Ascending aorta (tissue), 2 donors: ENCODE data around the gene KDM5B. TPM values are rescaled to one million over a fixed set of nuclear protein-coding genes. Genes with fewer than 3 reads are reported as not detected.

Experiments used
- DNase-seq, 2 donors: peaks; one replicate each; pipeline ENCODE4 v3.0.0-alpha.2; 2019; ENCODE audit warnings: low spot score in 2 of 2
- H3K27ac ChIP-seq, 2 donors: fragments of 200-600 bp; sonication (generic); one replicate each; pipeline ENCODE4 v1.5.1; 2016 to 2017; ENCODE audit warnings: mild to moderate bottlenecking in 1 of 2
- H3K27me3 ChIP-seq: fragments of 200-600 bp; sonication (generic); one replicate; pipeline ENCODE4 v1.5.1; 2017
- H3K36me3 ChIP-seq, 2 donors: fragments of 200-600 bp; sonication (generic); one replicate each; pipeline ENCODE4 v1.5.1; 2016
- H3K4me1 ChIP-seq, 2 donors: fragments of 200-600 bp; sonication (generic); one replicate each; pipeline ENCODE4 v1.5.1; 2016 to 2017; ENCODE audit warnings: mild to moderate bottlenecking in 1 of 2
- H3K4me3 ChIP-seq, 2 donors: fragments of 200-600 bp; sonication (generic); one replicate each; pipeline ENCODE4 v1.5.1; 2016 to 2017; ENCODE audit warnings: mild to moderate bottlenecking in 1 of 2
- H3K9me3 ChIP-seq, 2 donors: fragments of 200-600 bp; sonication (generic); one replicate each; pipeline ENCODE4 v1.5.1; 2016
- intact Hi-C: fragments of 100-400 bp; cut with DNase I; formaldehyde crosslinking; loops from one replicate; pipeline ENCODE4 v1.15.1; 2023
- total RNA-seq: library from RNA; depleted of rRNA; stranded (reverse); fragments of >200 nt; gene quantifications from one replicate; pipeline ENCODE4 v1.1.0, GENCODE V29; 2016
- TF ChIP-seq, protein P1 (sequence below), 3 experiments: fragments of 200-600 bp in 2 of 3; fragments of 450-650 bp in 1 of 3; sonication (generic) in 2 of 3; IDR thresholded peaks; one replicate each; pipeline ENCODE4 v1.5.1; 2016 to 2019; ENCODE audit warnings: antibody characterized with exemption in 3 of 3, mild to moderate bottlenecking in 1 of 3, moderate library complexity in 1 of 3

The KDM5B gene
- total RNA-seq, 1 donor from 2014 or later = 61.7 TPM

DNA sequence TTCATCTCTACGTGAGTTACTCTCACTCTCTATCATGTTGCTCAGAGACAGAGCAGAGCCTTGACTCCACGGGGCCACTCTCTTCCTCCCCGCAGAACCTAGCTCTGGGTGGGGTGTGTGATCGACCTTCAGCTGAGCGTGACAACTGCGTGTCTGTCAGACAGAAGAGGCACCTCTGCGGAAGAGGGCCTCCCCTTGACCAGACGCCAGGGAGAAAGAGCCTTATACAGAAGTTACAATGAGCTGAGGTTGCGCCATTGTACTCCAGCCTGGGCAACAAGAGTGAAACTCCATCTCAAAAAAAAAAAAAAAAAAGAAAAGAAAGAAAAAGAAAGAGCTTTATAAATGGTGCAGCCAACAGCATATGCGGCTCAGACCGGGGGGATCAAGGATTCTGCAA, 120.9 kb downstream of the KDM5B start:
- H3K4me1 ChIP-seq = no peaks in the 10 kb centered on the region

DNA sequence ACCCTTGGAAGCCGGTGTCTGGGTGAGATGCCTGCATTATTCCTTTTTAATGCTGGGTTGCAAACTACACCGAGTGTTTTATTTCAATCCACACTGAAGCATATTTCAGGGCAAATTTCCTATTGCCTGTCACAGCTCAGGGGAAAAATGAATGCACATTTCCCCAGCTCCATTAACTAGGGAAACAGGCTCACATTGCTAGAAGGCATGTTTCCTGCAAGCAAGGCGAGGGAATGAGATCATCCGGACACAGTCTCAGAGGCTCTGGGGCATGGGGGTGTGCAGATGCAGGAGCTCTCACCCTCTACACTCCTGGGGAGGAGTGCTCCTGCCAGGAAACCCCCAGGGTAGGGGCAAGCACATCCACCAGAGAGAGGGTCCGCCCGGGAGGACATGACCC, 122.6 kb downstream of the KDM5B start:
- H3K4me3 ChIP-seq = no peak overlapping the region
- DNase-seq = no peak
- no peaks in the 10 kb centered on the region for H3K27me3 ChIP-seq
- intact Hi-C loops = no loop called here
- no peaks in the 10 kb centered on the region for H3K36me3 ChIP-seq
- H3K9me3 ChIP-seq = no peaks in the 10 kb centered on the region
- no peak overlapping the region for H3K27ac ChIP-seq
- TF ChIP-seq, protein P1, sequence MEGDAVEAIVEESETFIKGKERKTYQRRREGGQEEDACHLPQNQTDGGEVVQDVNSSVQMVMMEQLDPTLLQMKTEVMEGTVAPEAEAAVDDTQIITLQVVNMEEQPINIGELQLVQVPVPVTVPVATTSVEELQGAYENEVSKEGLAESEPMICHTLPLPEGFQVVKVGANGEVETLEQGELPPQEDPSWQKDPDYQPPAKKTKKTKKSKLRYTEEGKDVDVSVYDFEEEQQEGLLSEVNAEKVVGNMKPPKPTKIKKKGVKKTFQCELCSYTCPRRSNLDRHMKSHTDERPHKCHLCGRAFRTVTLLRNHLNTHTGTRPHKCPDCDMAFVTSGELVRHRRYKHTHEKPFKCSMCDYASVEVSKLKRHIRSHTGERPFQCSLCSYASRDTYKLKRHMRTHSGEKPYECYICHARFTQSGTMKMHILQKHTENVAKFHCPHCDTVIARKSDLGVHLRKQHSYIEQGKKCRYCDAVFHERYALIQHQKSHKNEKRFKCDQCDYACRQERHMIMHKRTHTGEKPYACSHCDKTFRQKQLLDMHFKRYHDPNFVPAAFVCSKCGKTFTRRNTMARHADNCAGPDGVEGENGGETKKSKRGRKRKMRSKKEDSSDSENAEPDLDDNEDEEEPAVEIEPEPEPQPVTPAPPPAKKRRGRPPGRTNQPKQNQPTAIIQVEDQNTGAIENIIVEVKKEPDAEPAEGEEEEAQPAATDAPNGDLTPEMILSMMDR (IDR thresholded peaks at IDR 0.05) = no peak
- no peaks in the 10 kb centered on the region for H3K4me1 ChIP-seq

More for the DNA sequence above, 120.9 kb downstream of the KDM5B start:
- H3K36me3 ChIP-seq = no peaks in the 10 kb centered on the region
- no peak overlapping the region for H3K4me3 ChIP-seq
- no peaks in the 10 kb centered on the region for H3K27me3 ChIP-seq
- H3K27ac ChIP-seq = no peak overlapping the region
- no peaks in the 10 kb centered on the region for H3K9me3 ChIP-seq
- no peak for DNase-seq
- TF ChIP-seq, protein P1 (IDR thresholded peaks at IDR 0.05) = no peak
- intact Hi-C loops = no loop called here

DNA sequence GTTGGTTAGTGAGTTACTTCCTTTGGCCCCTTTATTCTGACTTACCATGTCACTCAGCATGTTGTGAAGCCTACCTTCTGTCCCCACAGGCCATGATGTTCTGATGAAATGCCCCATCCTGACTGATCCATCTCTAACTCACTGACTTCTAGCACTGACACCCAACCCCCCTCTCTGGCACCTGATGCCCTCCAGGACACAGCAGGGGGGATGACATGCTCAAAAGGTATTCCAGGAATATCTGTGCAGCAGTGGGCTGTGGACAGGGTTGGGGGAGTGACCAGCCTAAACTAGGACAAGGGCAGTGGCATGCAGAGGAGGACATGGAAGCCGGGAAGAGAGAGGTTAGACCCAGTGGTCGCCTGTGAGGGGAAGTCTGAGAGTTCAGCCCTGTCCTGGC, 123.5 kb downstream of the KDM5B start:
- Histone ChIP-seq H3K27ac (no peak overlapping the region), H3K27me3 (no peaks in the 10 kb centered on the region), H3K9me3 (no peaks in the 10 kb centered on the region), H3K4me1 (no peaks in the 10 kb centered on the region), H3K36me3 (no peaks in the 10 kb centered on the region), H3K4me3 (no peak overlapping the region)
- TF ChIP-seq, protein P1 (IDR thresholded peaks at IDR 0.05) = no peak
- intact Hi-C loops = no loop called here
- DNase-seq = no peak

DNA sequence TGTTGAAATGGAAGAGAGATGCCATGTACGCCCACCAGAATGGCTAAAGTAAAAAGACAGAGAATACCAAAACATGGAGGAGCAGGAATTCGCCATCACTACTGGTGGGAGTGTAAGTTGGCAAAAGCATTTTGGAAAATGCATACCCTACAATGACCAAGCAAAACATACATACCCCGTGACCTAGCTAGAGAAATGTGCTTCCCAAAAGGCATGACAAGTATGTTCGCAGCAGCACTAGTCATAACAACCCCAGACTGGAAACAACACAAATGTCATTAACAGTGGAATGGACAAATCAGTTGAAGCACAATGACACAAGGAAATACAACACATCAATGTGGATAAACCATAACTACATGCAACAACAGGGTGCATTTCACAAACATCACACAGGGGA, 125.2 kb downstream of the KDM5B start:
- H3K4me1 ChIP-seq = no peaks in the 10 kb centered on the region
- TF ChIP-seq, protein P1 (IDR thresholded peaks at IDR 0.05) = no peak

DNA sequence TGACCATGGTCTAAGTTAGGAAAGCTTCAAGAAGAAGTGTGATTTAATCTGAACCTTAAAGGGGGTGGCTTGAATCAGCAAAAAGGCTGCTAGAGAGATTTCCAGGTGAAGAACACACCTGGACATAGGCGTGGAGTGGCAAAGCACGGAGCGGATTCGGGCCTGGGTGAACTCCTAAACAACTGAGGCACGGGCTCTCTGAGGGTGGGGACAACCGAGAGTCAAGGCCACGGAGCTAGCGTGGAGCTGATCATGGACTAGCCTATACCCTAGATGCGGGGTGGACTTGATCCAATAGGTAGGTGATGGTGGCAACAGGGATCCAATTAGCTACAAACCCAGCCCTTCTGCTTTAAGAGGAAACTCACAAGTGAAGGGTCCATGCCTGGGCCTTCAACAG, 125.7 kb downstream of the KDM5B start:
- H3K4me3 ChIP-seq = no peak overlapping the region
- no peaks in the 10 kb centered on the region for H3K4me1 ChIP-seq
- H3K36me3 ChIP-seq = no peaks in the 10 kb centered on the region
- no peak for DNase-seq
- no peaks in the 10 kb centered on the region for H3K27me3 ChIP-seq
- H3K27ac ChIP-seq = no peak overlapping the region
- no peaks in the 10 kb centered on the region for H3K9me3 ChIP-seq
- intact Hi-C loops = no loop called here
- TF ChIP-seq, protein P1 (IDR thresholded peaks at IDR 0.05) = no peak

More for the DNA sequence above, 125.2 kb downstream of the KDM5B start:
- H3K27me3 ChIP-seq = no peaks in the 10 kb centered on the region
- intact Hi-C loops = no loop called here
- H3K4me3 ChIP-seq = no peak overlapping the region
- no peaks in the 10 kb centered on the region for H3K9me3 ChIP-seq
- H3K27ac ChIP-seq = no peak overlapping the region
- DNase-seq = no peak
- no peaks in the 10 kb centered on the region for H3K36me3 ChIP-seq
